Measurements from ENCODE around the gene CENPO.

CENPO gene, protein sequence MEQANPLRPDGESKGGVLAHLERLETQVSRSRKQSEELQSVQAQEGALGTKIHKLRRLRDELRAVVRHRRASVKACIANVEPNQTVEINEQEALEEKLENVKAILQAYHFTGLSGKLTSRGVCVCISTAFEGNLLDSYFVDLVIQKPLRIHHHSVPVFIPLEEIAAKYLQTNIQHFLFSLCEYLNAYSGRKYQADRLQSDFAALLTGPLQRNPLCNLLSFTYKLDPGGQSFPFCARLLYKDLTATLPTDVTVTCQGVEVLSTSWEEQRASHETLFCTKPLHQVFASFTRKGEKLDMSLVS

DNA sequence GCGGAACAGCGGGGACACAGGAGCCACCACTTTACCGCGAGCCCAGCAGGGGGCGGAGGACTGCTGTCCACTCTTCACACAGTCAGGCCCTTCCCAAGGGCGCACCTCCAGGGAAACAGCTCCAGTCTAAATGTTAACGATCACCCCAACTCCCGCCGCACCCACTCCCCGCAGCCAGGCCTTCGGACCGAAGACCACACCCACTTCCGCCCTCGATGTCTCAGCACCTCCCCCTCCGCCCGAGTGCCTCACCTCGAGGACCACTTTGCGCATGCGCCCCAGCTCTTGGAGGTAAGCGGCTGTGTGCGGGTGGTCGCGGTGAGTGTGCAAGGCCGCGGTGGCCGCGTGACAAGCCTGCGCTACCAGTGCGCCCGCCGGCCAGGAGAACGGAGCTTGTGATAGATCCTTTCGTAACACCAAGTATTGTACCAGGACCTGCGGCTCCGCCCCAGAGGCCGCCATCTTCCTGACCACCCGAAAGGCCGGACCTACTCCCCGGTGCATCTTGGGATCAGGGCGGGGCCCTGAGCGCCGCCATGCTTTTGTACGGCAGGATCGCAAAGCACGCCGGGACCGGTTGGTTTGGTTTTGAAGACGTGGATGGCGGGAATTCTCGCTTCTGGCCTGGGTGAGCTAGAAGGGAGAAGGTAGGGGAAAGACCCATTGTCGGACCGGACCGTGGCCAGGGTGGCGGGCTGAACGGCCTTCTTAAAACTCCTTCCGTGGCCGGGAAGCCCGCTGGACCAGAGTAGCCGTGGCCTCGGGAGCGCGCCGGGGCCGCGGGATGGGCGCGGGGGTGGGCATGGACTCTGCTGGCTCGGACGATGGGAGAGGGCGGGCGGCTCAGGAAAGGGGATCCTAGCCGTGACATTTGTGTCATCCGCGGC is at the start of gene CENPO, which contains the start of gene PTRHD1:
CENPO (plus strand) TSS at position 552 of the 887 bp plus-strand sequence. CDS start 495 bp downstream, outside the sequence.
PTRHD1 (minus strand) TSS at position 518 of the 887 bp plus-strand sequence; CDS start at position 504, 14 bp downstream.
- DNase-seq, result peak; percentile 96

DNA sequence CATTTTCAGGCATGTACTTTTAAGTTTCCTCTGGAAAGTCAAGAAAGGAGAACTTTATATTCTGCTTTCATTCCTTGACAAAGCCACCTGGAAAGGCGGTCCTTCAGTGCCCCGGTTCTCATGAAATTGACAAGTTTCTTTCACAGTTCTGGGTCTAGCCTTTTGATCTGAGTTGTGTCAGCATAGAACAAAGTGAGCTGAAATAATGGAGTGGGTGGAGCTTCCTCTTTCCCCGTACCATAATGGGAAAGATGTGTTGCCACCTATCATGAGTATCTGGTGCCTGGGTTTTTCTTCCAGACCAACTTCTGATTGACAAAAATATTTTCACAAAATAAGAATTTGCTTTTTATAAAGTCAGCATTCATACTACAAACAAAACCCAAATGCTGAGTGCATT is 49.3 kb upstream of the CENPO start:
- DNase-seq, result no peak

DNA sequence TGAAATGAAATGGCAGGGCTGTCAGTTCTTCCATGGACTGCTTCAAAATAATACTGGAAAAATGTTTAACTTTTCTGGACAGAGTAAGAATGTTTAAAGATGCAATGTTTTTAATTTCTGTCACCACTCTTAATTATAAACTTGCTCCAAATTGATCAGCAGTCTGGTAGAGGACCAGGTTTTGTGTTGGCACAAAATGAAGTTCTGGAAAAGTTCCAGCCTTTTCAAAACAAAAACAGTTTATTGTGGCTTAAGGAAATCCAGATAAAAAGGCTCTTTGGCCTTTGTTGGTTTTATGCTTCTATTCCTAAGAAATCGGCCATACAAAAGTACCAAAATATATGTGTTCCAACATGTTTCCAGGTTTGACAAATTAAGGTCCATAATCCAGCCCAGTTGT is 48.9 kb upstream of the CENPO start:
- no peak for DNase-seq

DNA sequence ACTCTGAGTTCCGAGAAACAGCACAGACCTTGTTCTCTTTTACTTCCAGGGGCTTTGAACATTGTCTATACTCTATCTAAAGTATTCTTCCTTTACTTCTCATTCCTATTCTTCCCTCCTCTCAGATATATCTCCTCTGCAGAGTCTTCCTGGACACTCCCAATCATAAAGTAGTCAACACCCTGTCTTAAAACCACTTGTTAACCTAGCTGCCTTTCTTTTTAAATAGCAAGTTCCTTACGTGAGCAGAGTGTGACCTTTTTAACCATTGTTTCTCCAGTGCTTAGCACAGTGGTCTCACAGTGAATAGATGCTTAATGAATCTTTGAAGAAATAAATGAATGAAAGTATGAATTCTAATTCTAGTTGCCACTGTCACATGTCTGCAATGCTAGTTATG is 47.4 kb upstream of the CENPO start:
- DNase-seq, result no peak

DNA sequence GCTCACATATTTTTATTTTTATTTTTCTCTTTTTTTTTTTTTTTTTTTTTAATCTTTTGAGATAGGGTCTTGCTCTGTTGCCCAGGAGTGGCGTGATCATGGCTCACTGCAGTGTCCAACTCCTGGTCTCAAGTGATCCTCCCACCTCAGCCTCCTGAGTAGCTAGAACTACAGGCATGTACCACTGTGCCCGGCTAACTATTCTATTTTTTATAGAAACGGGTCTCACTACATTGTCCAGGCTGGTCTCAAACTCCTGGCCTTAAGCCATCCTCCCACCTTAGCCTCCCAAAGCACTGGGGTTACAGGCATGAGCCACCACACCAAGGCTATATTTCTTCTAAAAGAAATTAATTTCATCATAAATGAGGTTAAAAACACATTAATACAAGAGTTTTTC is 45.9 kb upstream of the CENPO start:
- no peak for DNase-seq

DNA sequence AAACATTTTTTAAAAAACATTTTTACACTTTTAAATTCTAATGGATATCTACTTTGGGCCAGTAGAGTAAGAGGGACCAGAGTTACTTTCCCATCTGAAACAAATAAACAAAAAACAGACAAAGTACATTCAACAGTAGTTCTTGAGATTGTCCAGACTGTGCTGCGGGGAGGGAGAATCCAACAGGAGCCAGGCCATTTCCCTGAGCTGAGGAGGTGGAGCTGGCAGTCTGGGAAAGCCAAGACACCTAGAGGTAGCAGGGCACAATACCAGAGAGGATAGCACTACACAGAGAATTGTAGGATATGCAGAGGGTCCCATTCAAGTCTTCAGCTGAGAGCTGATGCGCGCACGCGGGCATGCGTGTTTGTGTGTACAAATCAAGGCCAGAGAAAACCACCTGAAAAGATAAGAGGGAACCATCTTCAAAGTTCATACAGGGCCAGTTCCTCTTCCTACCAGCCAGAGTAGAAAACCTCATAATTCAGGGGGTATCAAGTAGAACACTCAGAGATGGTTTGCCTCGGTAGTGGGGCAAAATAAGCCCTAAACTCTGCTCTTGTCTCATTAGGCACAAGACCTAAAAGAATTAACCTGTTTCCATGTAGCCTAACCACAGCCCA is 44.0 kb upstream of the CENPO start:
- DNase-seq, result no peak

DNA sequence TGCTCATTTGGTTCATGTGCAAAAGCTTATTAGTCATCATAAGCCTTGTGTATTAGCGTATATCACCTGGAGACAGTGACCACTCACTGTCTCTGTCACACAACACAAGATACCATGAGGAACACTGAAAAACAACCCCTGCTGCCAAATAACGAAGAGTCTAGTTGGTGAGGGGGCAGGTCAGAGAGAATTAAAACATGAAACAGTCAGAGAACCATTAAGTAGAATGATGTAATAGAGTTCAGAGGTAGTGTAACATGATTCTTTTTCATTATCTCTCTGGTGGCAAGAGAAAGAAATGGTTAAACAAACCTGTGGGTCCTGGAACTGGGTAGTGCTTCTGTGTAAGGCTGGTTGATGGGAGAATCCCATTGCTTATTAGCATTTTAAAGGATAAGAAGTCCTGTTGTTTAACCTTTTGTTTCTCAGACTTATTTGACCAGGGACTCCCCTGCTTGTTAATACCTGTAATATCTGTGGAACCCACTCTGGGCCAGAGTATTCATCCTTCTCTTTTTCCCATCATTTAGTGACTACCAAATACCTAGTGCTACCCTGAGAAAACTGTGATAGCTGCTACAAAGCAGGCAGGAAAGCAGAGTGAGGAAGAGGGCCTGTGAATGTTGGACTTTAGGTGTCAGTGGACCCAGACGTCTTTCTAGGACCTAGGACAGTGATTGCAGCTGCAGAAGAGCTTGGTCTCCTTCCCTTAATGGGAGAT is 38.1 kb upstream of the CENPO start:
- DNase-seq, result no peak

DNA sequence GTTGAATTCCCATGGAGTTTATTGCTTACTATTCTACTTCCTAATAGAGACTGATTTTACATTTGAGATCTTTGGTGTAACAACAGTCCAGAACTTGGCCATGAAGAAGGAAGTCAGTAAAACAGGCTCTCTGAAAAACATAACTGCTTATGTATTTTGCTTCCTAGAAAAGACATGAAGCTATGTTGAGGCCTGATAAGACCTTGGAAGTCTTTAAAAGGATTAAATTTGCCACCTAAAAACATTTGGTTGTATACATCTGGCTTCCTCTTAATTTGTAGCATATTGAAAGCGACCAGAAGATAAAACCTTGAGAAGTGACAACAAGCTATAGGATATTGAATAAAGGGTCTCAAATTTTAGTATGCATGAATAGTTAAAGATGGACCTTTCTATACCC is 36.4 kb upstream of the CENPO start:
- no peak for DNase-seq

DNA sequence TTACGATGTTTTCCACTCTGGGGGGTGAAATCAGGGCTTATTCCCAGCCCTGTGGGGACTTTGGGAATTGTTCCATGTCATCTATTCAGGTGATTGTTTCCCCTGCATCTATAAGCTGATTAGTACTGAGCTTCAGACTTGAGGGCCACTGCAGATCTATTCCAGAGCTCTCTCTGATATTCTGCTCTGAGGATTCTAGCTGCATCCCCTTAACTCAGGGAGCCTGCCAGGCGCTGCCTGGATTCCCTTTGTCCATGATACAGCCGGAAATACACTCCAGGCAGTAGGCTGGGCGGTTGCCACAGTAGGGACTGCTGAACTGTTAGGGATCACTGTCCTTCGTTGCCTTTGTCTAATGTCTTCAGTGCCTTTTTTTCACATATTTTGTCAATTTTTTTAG is 31.4 kb upstream of the CENPO start:
- no peak for DNase-seq

DNA sequence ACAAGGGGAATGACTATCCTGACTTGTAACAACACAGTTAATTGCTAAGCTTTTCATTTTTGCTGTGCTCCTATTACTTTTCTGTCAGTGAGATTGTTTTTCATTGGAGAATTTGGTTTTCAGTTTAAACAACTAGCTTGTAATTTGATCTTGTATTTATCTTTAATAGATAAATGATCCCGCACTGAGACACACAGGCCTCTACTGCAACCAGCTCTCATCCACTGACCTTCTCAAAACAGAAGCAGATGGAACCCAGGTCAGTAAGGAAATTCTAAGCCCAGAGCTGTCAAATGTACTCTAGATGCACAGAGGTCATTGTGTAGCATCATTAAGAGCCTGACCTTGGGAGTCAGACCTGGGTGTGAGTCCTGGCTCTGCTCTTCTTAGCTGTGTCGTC is 30.7 kb upstream of the CENPO start:
- DNase-seq, result no peak

DNA sequence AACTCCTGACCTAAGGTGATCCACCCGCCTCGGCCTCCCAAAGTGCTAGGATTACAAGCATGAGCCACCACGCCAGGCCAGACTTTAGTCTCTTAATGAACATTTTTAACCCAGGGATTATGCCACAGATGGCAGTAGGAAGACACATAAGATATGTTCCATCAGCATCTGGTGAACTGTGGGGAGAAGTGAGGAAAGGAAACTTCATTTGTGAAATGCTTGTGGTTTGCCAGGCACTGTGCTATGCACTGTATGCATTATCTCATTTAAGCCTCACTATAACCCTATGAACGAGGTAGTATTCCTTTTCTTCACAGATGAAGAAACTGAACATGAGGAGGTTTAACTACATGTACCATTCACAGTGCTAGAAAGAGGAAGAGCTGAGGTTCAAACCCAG is 29.4 kb upstream of the CENPO start:
- DNase-seq, result no peak

DNA sequence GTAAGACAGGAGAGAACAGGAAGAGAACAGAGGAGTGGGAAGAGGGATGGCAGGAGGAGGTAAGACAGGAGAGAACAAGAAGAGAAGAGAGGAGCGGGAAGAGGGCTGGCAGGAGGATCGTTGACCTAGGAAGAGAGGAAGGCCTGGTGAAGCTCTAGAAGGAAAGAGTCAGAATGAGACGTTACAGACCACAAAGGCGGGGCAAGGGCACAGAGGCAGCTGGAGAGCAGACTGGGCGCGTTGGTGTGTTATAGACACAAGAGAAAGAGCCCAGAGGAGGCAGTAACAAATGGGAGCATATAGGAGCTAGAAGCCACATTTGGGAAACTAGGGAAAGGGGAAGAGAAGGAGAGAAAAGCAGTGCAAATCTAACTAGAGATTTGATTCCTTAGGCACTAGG is 26.6 kb upstream of the CENPO start:
- no peak for DNase-seq

DNA sequence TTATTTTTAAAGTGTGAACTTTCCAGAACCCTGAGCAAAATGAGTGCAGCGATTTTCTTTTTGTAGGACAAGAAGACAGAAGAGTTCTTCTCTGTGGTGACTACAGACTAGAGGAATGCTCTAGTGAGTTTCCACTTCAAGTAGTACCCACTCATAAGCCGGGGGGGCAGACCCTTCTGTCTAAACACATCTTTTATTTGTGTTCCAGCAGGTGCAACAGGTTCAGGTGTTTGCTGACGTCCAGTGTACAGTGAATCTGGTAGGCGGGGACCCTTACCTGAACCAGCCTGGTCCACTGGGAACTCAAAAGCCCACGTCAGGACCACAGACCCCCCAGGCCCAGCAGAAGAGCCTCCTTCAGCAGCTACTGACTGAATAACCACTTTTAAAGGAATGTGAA is 25.2 kb upstream of the CENPO start:
- peak; percentile 7 for DNase-seq

DNA sequence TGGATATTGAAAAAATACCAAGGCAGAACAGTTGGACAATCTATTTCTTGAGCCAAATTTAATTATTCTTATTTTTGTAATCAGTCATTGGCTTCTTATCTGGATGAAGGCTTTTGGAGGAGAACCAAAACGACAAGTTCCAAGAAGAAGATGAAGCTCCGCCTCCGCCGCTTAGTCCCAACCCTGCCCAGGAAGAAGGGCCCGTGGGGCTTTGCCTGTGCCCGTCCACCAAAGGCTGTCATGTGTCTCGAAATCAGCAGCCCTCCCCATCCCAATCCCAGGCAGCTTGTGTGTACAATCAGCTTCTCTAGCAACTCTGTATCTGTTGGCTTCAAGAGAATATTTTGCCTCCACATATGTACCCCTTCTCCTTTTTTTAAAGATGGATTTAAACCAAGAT is 24.6 kb upstream of the CENPO start:
- DNase-seq, result no peak

DNA sequence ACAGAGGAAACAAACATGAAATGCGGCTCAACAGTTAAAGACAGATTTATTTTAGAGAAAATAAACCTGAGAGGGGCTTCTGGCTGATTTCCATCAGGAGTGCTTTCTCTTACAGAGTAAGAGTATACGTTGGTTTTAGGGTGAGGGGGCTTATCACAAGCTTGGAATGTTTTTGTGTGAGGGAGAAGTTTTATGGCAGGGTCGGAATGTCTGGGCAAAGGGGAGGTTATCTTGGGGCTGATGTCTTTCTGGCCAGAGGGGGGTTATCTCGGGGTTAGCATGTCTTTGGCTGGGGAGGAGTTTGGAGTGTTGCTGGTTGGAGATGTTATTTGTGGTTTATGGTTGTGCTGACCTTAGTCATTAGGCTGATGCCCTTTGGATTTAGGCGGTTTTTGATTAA is 22.2 kb upstream of the CENPO start:
- no peak for DNase-seq

DNA sequence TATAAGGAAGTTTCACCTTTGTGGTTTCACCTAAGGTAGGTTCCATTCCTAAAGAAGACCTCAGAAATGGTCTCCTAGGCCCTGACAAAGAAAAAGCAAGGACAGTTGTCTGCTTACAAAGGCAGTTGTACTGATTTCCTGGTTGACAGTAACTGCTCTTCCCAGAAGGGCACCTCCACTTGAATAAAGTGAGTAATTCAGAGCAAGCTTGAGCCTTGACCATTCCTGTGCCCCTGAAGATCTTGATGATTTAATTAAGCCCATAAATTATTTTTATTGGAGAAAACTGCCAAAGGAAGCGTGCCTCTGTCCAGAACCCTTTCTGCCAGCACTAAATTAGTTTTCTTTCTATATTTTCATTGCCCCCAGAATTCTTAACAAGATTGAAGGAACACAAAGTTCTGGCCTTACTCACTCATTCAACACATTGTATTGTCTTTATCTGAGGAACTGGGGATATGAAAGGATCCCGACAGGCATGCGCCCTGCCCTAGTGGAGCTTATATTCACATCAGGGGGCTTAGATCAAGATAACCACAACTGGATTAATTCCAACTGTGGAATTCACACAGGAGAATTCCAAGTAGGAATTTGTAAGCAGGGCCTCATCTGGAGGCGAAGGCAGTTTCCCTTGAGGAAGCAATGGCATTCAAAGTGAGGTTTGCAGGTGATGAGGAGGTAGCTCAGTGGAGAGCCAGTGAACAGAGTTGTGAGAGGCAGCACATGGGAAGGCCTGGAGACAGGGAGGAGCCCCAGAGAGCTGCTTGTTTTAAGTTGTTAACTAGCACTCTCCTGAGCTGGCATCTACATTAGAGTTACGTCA is 21.2 kb upstream of the CENPO start:
- DNase-seq, result no peak

DNA sequence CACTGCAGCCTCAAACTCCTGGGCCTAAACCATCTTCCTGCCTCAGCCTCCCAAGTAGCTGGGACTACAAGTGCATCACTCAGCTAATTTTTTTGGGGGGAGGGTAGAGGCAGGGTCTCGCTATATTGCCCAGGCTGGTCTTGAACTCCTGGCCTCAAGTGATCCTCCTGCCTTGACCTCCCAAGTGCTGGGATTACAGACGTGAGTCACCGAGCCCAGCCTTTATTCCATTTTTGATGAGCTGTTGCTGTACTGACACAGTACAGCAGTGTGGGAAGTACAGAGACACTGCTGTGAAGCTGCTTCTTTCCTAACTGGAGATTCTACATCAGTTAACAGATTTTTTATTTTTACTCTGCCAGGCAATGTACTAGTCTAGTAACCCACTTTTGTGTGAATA is 18.9 kb upstream of the CENPO start:
- no peak for DNase-seq

DNA sequence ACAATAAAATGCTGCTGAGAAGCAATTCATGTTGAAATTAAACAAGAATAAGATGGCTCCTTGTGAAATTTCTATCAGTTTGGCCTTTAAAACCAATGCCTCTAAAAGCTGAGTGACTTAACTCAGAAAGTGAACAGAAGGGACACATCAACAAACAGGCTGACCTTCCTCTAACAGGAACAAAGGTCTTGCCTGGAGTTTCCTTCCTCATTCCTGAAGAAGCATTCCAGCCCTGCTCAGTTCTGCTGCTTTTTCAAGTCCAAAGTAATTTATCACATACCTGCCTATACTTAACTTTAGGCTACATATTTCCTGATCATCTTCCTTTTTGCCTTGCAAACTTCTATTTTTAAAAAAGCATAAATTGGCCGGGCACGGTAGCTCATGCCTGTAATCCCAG is 14.1 kb upstream of the CENPO start:
- no peak for DNase-seq

DNA sequence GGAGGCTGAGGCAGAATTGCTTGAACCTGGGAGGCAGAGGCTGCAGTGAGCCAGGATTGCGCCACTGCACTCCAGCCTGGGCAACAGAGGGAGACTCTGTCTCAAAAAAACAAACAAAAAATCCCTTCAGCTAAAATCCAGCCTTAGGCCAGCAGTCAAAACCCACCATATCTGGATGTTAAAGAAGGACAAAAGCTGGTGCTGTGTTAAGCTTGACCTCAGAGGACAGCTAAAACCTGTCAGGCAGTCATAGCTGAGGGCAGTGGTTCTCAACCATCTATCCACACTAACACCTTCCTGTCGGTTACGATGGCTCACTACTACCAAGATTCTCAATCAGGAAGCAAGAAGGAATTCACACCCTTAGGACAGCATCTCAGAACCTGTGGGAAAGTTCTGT is 9.6 kb upstream of the CENPO start:
- DNase-seq, result no peak

DNA sequence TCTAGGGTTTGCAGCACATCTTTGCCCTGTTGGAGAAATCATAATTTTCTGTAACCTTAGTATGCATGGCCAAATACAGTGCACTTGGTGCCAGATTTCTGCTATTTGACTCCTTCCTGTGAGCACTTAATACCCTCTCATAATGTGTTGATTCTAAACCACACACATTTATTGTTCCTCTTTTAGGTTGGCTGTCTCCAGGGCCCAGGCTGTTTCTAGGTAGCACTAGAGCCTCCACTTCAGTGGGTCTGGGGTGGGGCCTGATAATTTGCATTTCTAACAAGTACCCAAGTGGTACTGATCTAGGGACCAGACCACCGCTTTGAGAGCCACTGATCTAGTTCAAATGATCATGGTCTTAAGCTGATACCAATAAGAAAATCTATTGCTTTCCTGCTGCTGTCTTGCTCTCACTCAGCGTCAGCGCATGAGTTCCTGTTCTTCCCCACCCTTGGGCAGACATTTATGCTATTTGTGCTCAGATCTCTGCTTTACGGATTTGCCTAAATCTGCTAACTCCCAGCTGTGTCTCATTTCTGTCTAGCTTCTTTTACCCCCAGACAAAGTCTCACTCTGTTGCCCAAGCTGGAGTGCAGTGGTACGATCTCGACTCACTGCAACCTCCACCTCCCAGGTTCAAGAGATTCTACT is 7.4 kb upstream of the CENPO start:
- DNase-seq, result peak; percentile 82

DNA sequence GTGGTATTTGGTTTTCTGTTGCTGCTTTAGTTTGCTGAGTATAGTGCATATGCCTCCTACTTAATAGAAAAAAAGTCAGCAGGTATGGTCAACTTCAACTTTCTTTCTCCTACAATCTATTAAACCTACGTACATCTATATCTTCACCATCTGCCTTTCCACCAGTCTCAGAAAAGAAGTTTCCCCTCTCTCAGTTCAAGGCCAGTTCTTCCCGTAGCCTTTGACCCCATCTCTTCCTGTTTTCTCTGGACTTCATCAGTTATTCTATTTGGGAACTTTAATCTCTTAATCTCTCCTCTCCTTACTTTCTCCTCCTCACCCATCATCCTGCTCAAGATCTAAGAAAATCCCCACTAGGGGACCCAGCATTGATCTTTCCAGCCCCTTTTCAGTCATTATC is 5.7 kb upstream of the CENPO start:
- DNase-seq, result no peak

DNA sequence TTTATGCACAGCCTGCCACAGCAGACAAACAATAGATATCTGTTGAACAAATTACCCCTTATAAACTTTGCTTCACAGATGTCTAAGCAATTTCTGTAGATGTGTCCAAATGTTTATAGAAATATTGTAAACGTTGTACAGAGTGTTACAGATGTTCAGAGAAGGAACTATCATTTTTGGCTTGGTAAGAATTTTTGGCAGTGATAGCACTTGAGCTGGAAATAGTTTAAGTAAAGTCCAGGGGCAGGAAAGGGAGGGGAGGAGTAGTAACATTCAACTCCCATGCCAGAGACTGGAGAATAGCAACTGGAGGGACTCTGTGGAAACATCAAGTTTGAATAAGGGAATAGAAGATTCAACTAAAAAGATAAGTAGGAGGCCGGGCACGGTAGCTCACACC is 4.4 kb upstream of the CENPO start:
- no peak for DNase-seq

Data from DMS79 (cell line).